HG02798 (cell line): Measurements from ENCODE around the gene HES7.

Experiments
- ATAC-seq: cut with Tn5 transposase; IDR thresholded peaks from one replicate; pipeline ENCODE4 v1.9.1; 2021; ENCODE audit warnings: mild to moderate bottlenecking; ENCODE audit not compliant: unreplicated experiment, poor library complexity

The HES7 gene

GRCh38 chr17:8143581-8144400, 19.9 kb upstream of the HES7 start:
- ATAC-seq, result no peak

DNA sequence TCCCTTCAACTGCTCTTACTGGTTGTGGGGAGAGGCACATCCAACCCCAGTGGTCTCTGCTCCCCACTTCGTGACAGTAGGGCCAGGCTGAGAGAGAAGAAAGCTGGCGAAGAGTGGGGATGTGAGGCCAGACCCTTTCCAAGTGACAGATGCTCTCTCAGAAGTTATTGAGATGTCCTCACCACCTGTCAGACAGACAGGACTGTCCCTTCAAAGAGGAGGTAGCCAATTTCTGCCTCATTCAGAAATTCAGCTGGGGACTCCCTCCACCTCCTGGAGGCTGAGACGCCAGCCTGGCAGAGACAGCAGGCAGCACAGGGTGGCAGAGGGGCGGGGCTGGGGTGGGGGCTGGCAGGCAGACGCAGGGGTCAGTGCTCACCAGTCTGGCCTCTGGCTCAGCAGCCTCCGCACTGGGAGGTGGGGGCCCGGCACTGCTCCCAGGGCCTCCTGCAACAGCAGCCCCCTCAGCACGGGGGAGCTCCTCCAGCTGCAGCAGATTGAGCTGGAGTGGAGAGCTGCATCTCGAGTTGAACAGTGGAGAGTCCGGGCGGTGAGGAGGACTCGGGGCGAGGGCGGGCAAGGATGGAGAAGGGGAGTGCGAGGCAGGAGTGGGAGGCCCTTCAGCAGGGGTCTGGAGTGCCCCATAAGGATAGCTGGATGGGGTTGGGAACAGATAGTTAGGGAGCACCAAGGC, 19.1 kb upstream of the HES7 start:
- ATAC-seq, result no peak

DNA sequence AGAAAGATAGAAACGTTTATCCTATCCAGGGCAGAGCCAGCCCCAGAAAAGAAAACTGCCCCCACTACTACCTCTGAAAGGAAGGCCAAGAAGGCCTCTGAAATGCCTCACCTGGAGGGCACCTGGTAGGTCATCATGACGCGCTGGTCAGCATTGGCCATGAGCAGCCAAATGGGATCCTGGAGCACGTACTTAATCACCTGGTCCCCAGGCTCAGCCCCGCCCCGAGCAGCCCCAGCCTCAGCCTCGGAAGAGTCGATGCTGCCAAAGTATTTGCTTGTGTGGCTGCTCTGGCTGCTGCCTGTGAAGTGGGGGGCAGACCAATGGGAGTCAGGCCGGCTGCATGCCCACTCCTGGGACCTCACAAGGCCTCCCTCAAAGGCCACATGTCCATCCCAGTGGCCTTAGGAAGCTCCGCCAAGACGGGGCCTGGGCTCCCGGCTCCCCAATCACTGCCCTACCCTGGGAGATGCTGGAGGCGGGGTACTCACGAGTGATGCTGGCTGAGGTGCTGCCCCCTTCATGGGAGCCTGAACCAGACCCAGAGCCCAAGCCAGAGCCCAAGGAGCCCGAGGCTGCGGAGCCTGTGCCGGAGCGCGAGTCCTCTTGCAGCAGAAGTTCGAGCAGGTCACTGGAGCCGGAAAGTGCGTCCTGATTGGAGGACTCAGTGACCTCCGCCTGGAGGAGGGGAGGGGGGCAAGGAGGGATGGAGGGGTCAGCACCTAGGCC, 18.4 kb upstream of the HES7 start:
- no peak for ATAC-seq

DNA sequence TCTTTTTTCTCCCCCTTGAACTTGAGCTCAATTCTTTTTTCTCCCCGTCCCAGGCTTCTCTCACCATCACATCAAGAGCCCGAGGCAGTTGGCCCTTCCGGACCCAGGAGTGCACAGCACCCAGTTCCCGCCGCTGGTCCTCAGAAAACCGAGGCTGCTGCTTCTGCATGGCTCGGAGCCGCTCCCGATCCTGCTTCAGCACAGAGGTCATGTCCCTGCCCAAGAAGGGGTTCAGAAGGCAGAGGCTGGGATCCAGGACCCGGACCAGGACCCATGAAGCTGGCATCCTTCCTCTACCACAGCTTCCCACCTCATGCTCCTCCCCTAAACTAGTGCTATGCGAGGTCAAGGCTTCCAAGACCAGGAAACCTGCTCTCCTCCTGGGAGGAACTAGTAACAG, 17.8 kb upstream of the HES7 start:
- ATAC-seq, result no peak

GRCh38 chr17:8141045-8141444, 17.1 kb upstream of the HES7 start:
- ATAC-seq, result no peak

DNA sequence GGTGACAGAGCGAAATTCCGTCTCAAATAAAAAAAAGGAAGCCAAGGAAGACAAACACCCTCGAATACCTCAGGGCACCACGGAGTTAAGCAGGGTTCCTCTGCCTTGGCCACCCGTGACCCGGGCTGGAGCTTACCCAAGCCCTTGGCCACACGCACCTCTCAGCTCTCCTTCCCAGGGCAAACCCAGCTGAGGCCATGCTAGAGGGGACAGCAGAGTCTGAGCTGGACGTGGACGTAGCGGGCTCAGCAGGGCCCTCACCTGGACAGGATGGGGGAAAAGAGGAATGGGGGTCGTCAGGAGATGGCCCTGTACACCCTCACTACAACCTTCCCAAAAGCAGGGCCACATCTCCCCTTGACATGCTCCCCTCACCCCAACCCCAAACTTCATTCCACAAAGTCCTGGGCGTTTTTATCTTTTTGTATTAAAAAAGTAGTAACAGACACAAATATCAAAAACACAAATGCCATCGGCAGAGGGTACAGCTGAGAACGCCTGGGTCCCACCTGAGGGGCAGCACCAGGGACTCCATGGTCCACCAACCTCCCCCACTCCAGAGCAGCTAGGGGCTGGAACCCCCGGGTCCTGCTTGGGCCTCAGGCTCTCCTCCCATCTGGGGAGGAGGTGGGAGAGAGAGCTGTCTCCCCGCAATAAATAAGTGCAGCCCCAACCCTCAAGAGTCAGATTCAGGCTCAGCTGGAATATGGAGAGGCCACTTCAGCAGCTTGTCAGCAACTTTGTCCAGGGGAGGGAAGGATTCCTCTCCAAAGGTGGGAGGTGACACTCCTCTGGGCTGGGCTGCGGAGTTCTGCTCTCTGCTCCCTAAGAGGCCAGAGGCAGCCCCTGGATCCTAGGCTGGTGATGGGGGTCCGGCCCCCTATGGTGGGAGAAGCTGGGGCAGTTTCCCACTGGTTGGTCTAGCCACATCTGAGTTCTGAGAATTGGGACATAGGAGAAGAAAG, 16.4 kb upstream of the HES7 start:
- ATAC-seq, result no peak

- peak; percentile 89 for ATAC-seq
These were observed 14.9 kb upstream of the HES7 start for GRCh38 chr17:8138672-8139371.

DNA sequence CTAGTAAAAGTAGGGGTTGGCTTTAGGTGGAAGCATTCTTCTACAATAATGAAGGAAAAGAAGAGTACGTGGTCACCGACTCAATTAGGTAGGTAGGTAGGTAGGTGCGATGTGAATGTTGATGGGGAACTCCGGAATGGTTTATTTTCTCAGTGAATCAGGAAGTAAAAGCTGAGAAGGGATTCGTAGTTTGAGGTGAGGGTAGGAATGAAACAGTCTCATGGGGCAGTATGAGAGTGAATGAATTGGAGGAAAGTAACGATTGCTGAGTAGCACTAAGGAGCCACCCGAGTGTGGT, 14.4 kb upstream of the HES7 start:
- ATAC-seq, result no peak

DNA sequence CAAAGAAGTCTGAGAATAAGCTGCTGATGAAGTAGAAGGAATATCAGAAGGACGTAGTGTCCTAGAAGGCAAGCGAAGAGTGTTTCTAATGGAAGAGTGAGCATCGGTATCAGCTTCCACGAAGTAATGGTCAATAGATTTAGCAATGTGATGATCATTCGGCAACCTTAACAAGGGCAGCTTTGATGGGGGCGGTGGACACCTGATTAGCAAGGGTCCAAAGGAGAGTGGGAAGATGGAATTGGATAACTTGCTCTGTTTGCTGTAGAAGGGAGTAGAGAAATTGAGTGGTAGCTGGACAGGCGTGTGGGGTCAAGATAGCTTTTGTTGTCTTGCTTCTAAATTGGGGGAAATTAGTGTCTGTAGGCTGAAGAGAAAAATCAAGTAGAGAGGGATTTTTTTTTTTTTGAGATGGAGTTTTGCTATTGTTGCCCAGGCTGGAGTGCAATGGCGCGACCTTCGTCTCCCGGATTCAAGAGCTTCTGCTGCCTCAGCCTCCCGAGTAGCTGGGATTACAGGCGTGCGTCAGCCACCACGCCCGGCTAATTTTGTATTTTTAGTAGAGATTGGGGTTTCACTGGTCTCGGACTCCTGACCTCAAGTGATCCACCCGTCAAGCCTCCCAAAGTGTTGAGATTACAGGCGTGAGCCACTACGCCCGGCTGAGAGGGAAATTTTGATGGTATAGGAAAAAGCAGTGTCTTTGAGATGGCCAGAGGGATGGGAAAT, 13.9 kb upstream of the HES7 start:
- ATAC-seq, result no peak

- no peak for ATAC-seq
These were observed 10.0 kb upstream of the HES7 start for GRCh38 chr17:8133941-8134340.

- no peak for ATAC-seq
These were observed 9.5 kb upstream of the HES7 start for GRCh38 chr17:8133399-8133798.

- no peak for ATAC-seq
These were observed 8.0 kb upstream of the HES7 start for GRCh38 chr17:8131844-8132441.

DNA sequence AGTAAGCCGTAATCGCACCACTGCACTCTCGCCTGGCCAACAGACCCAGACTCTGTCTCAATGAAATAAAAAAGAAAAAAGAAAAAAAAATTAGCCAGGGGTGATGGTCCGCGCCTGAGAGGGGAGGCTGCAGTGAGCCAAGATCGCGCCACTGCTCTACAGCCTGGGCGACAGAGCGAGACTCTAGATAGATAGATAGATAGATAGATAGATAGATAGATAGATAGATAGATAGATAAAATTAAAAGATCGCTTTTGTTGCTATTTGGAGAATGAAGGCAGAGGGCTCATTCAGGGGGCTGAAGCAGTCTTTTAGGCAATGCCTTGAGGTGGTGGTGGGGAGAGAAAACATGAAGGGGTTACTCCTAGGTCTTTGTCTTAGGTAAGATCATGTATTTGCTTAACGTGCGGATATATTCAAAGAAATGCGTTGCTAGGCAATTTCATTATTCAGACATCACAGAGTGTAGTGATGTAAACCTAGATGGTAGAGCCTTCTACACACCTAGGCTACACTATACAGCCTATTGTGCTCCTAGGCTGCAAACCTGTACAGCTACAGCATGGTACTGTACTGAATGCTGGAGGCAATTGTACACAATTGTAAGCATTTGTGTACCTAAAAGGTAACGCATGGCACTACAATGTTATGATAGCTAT, 4.3 kb upstream of the HES7 start:
- ATAC-seq, result no peak

DNA sequence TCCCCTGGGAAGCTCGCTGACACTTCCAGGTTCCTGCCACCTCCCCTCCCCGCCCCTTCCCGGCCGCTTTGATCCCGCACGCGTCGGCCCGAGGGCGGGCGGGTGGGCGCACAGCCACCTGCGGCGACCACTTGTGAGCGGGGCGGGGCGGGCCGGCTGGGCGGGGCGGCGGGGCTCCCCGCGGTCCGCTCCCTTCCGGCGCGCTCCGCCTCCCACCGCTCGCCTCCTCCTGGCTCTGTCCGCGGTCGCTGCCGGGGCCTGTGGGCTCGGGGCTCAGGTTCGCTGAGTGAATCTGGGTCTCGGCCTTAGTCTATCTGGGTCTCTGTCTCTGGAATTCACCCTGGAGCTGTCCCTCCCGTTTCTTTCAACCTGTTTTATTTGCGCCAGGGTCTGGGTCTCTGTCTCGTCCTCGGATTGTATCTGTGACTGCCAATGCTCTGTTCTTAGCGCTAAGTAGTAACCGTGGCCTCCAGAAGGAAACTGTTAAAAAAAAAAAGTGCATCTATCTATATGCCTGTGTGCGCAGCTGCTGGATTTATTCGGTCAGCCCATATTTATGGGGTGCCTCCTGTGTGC, 2.7 kb upstream of the HES7 start:
- ATAC-seq, result peak; percentile 34

DNA sequence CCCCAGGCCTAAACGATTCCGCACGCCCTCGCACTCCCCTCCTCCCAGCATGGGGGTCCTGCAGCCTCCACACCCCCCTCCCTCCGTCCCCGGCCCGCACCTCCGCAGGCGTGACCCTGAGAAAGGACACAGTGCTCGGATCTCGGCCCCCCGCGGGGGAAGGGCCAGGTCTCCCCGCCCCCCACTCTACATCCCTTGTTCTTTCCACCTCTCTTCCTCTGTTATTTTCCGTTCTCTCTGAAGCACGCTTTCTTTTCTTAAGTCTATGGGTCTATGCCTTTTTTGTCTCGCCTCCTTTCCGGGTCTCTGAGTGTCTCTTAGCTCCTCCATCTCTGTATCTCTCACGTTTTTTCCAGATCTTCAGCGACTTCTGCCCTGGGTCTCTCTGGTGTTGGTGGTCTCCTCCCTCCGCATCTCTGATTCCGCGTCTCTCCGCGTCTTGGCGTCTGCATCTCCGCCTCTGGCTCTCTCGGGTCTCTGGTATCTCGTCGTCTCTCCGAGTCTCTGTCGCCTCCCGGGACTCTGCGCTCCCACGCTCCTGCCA, 2.1 kb upstream of the HES7 start:
- ATAC-seq, result no peak

- ATAC-seq, result peak; percentile 28
These were observed 1.4 kb upstream of the HES7 start for GRCh38 chr17:8125154-8125946.
